NCI-H345 treated with DMSO at 0.1 percent for 48 hours (cell line): Measurements from ENCODE around the gene CTTN.
A peak's percentile ranks its signal among the peaks of the same experiment; 100 is the strongest.

Experiments
- DNase-seq: peaks from one replicate; lab custom pipeline; 2025; ENCODE audit not compliant: unreplicated experiment; lab: John Stamatoyannopoulos, UW

The CTTN gene

DNA sequence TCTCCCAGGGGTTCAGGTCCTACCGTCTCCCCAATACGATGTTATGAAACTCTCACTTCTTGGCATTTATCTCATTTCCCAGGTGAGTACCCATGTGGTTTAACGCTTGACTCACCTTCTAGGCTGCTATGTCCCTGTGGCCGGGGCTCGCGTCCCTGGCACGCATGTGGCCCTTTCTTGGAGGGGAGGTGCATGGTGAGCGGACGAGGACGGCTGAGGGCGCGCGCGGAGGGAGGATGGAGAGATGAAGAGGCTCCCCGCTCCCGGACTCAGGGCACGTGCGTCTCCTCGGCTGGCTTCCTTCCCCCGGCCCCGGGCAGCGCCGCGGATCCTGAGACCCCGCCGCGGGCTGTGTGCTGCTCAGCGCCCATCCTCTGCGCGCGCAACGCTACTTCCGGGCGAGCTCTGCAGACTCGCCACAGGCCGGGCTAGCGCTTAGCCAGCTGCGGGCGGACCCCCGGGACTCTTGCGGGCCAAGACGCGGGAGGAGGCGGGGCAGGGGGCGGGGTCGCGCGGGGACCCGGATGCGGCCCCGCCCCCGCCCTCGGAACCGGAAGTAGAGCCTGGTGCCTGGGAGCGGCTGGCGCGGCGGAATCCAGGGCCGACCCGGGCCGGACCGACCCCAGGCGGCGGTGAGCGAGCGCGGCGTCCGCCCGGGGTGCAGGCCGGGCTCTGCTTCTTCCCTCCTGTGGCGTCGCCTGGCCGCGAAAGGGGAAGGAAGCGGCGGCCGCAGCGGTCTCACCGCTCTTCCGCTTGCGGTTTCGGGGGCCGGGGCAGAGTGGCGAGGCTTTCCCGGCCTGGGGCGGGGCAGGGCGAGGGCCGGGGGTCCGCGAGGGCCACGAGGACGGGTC, at the start of gene CTTN:
Gene CTTN, plus strand, starts transcription at position 547 of the 851 bp plus-strand sequence. CDS start 8,769 bp downstream, outside the sequence.
- peak; percentile 72 for DNase-seq

DNA sequence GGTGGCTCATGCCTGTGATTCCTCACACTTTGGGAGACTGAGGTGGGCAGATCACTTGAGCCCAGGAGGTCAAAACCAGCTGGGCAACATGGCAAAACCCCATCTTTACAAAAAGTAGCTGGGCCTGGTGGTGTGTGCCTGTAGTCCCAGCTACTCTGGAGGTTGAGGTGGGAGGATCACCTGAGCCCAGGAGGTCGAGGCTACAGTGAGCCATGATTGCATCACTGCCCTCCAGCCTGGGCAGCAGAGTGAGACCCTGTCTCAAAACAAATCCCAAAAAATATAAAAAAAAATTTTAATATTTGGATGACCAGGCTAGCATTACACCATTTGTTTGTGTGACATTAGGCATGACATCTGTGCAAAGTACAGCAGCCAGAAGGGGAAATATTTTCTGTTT, 49.7 kb upstream of the CTTN start:
- DNase-seq: no peak

DNA sequence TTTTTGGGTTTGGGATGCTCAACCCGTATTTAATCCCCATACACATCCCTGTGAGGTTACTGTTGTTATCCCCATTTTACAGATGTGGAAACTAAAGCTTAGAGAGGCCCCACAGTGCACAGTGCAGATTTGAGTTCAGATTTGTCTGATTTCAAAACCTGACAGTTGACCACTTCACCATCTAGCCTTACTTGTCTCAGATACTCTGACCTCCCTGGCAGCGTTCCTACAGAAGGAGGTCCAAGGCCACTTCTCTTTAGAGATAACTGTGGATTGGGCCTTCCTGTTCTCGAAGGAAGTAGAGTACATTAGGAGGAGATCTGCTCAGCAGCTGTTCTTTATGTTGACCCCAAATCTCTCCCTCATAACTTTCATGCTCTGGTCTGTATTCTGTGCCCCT, 46.7 kb upstream of the CTTN start:
- no peak for DNase-seq

DNA sequence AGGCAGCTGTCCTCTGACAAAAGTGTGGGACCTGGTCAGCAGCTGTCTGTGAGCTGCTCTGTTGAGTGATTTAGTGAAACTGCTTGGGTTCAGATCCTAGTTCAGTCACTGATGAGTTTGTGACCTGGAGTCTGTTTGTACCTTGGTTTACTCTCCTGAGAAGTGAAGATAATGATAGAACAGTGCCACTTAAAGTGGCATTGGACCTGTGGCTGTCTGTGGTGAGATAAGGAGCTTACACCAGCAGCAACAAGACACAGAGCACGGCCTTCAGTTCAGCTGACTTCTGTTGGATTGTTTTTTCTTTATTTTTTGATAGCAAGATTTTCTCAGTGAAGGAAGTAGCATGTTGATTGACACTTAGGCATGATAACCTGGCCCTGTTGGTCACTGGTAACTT, 46.2 kb upstream of the CTTN start:
- DNase-seq: no peak

DNA sequence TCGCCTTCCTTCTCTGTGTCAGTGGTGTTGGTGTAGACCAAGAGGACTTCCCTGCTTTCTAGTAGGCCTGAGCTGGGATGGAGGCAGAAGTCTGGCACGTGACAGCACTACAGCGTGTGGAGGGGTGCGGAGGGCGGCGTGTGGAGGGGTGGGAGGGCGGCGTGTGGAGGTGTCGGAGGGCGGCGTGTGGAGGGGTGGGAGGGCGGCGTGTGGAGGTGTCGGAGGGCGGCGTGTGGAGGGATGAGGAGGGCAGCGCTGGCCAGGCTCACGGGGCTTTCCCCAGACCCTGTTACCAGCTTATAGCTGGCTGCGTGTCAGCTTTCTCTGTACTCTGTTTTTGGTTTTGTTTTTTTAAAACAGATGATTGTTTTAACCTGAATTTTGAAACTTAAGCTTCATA, 45.7 kb upstream of the CTTN start:
- no peak for DNase-seq

DNA sequence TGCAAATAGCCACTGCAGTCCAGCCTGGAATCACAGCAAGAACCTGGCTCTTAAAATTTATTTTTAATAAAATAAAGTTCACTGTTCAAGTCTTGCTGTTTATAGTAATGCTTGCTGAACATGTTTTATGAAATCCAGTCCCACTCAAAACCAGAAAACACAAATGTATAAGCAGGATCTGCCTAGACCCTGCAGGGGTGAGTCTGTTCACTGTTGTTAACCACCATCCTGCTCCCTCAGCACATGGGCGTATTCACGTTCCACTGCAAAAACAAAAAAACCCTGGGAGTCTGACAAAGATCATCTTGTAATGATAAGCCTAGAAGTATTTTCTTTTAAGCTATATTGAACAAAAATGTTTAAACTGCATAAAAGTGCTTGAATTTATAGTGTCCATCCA, 45.0 kb upstream of the CTTN start:
- no peak for DNase-seq

DNA sequence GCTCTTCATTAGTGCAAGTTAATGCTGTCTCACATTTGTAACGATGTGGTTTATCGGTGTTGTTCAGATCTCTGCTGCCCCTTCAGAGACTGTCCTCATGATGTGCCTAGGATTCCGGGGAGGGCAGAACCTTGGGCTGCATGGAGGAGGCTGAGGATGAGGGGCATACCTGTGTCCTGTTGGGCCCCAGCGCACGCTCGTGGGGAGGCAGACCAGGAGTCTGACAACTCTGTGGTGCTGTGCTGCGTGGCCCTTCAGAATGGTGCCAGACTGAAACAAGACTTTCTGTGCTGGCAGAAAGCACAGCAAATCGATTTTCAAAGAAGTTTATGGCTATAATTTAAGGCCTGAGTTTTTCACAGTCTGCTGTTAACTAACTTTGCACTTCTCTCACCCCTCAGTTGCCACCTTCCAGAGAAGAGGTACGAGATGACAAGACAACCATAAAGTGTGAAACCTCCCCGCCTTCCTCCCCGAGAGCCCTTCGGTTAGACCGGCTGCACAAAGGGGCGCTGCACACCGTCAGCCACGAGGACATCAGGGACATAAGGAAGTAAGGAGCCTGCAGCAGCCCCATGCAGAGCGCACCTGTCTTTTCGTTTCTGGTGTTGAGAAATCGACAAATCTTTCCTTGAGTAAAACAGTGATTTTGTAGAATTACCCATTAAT, 44.3 kb upstream of the CTTN start:
- no peak for DNase-seq

GRCh38 chr11:70354629-70355028, 43.7 kb upstream of the CTTN start:
- no peak for DNase-seq

DNA sequence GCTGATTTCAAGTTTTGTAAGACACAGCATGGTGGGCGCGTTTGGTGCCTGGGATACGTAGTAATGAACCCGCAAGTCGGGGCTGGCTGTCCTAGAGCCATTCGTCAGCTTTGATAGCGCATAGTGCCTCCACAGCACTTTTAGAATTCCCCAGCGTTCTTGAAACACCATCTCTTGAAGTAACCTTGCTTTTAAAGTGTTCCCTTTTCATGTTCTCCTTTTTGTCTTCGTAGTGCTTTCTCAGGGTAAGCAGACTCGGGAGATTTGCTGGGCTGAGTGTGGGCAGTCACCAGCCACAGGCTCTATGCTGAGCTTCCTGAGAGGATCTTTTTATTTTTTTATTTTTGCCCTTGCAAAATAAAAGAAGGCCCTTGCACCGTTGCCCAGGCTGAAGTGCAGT, 39.6 kb upstream of the CTTN start:
- DNase-seq: no peak

DNA sequence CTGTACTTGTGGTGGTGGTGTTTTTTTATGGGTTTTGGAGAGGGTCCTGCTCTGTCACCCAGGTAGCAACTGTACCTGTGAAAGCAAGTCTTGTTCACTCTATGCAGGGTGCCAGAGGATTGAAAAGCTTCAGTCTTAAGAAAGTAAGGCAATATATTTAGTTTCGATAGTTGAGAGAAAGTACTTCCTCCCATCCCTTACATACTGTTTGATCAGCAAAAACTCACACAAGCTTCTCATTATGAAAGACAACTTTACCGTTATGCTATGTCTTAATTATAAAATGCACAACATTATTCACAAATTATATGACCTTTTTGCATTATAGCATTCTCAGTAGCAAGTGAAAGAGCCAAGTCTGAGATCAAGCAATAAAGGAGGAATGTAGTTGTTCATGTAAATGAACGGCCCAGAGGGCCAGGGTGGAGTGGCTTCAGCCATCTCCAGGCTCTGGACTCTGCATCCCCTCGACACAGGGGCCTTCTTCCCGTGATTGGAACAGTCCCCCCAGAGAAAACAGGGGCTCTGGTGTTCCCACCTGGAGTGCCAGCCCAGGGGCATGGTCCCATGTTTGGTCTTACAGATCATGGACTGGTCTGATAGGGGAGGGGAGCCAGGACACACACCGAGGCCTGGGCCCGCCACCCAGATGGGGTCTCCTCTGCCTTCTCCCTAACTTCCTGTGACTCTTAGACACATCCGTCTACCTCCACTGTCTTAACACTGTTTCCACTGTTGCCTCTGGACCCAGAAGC, 38.7 kb upstream of the CTTN start:
- DNase-seq: no peak

GRCh38 chr11:70360211-70360610, 38.1 kb upstream of the CTTN start:
- DNase-seq: no peak

GRCh38 chr11:70364178-70364577, 34.2 kb upstream of the CTTN start:
- DNase-seq: no peak

- no peak for DNase-seq
These were observed 33.4 kb upstream of the CTTN start for GRCh38 chr11:70364745-70365543.

GRCh38 chr11:70365544-70365927, 32.8 kb upstream of the CTTN start:
- no peak for DNase-seq

DNA sequence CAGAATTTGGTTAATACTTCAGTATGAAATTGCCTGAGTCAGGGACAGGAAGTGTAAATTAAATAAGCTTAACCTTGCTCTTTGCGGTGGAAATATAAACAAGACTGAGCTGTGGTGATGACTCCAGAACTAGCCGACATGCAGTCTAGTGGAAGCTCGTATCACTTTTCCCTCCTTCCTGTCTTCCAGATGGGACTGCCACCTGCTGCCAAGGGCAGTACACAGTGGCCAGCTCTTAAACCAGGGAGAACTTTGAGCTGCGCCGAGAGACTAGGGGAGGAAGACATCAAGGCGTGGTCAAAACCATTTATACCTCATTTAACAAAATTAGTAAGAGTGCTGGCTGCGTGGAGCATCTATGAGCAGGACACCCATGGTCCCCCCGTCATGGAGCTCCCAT, 31.3 kb upstream of the CTTN start:
- DNase-seq: no peak

- DNase-seq: no peak
These were observed 29.4 kb upstream of the CTTN start for GRCh38 chr11:70368961-70369360.

DNA sequence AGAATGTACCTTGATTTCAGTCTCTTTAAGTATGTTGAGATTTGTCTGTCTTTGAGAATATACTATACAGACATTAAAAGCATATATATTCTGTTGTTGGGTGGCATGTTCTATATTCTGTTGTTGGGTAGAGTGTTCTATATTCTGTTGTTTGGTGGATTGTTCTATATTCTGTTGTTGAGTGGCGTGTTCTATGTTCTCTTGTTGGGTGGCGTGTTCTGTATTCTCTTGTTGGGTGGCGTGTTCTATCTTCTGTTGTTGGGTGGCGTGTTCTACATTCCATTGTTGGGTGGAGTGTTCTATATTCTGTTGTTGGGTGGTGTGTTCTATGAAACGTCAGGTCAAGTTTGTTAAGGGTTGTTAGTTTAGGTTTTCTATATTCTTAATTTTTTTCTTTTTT, 27.1 kb upstream of the CTTN start:
- no peak for DNase-seq

DNA sequence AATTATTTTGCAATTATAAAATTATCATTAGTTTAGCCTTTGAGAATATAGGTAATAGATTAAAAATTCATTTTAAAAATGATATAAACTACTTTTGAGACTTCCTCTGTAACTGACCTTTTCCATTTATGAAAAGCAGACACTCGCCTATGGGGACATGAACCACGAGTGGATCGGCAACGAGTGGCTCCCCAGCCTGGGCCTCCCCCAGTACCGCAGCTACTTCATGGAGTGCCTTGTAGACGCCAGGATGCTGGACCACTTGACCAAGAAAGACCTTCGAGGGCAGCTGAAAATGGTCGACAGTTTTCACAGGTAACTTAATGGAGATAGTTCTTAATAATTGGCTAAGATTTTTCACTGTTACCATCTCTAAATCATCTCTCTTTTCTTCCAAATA, 26.3 kb upstream of the CTTN start:
- DNase-seq: no peak

DNA sequence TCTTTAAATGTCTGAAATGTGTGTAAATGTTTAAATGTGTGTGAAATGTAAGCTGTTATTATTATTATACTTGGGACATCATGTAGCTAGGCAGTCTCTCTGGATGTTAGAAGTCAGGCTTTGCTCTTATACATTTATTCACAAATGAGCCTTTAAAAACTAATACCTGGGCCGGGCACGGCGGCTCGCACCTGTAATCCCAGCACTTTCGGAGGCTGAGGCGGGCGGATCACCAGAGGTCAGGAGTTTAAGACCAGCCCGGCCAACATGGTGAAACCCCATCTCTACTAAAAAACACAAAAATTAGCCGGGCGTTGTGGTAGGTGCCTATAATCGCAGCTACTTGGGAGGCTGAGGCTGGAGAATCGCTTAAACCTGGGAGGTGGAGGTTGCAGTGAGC, 21.7 kb upstream of the CTTN start:
- no peak for DNase-seq

DNA sequence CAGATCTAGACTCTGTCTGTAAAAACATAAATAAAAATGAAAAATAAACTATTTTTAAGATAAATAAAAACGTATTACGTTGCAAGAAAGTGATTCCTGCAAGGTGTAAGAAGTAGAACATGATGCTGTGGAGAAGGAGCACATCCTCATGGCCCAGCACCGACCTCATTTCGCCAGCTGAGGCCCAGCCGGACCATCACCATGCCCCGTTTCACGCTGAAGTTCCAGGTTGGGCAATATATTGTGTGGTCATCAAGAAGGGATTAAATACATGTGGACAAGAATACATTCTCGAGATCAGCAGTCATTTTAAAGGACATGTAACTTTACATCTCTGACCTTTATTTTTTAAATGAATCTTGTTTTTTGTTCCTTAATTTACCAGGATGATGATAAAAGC, 20.7 kb upstream of the CTTN start:
- no peak for DNase-seq

- DNase-seq: no peak
These were observed 19.7 kb upstream of the CTTN start for GRCh38 chr11:70378506-70379134.
